H9 (cell line): ENCODE measurements around the gene ANKHD1. TPM values are rescaled to one million over a fixed set of nuclear protein-coding genes. Genes with fewer than 3 reads are reported as not detected.

Experiments
- DNase-seq: peaks from one replicate; pipeline ENCODE4 v3.0.0-alpha.2; 2017
- H2AFZ ChIP-seq: one replicate; pipeline ENCODE4 v1.6.1; 2013; ENCODE audit warnings: mild to moderate bottlenecking, low read length, control low read depth, moderate library complexity
- H2AK5ac ChIP-seq: 2 replicates; pipeline ENCODE4 v1.6.1; 2013; ENCODE audit warnings: low read length, control low read depth, mixed read lengths; ENCODE audit not compliant: insufficient read length
- H2BK120ac ChIP-seq: one replicate; pipeline ENCODE4 v1.6.1; 2013; ENCODE audit warnings: low read depth, mild to moderate bottlenecking, low read length, control low read depth, inconsistent platforms; ENCODE audit not compliant: poor library complexity, severe bottlenecking
- H2BK12ac ChIP-seq: 2 replicates; pipeline ENCODE4 v1.6.1; 2013; ENCODE audit warnings: low read length, control low read depth, mixed read lengths, low read depth; ENCODE audit not compliant: insufficient read length
- H2BK15ac ChIP-seq: 2 replicates; pipeline ENCODE4 v1.6.1; 2013; ENCODE audit warnings: low read depth, low read length, control low read depth
- H2BK20ac ChIP-seq: one replicate; pipeline ENCODE4 v1.6.1; 2013; ENCODE audit warnings: low read depth, mild to moderate bottlenecking, low read length, control low read depth, inconsistent platforms; ENCODE audit not compliant: poor library complexity, severe bottlenecking
- H2BK5ac ChIP-seq: 2 replicates; pipeline ENCODE4 v1.6.1; 2013; ENCODE audit warnings: low read length, control low read depth, mixed read lengths; ENCODE audit not compliant: insufficient read length
- H3K14ac ChIP-seq: 2 replicates; pipeline ENCODE4 v1.6.1; 2013; ENCODE audit warnings: low read length, control low read depth; ENCODE audit not compliant: insufficient read depth
- H3K18ac ChIP-seq: 2 replicates; pipeline ENCODE4 v1.6.1; 2013; ENCODE audit warnings: low read depth, mild to moderate bottlenecking, mixed read lengths, low read length, control low read depth; ENCODE audit not compliant: insufficient read length
- H3K23ac ChIP-seq: 2 replicates; pipeline ENCODE4 v1.6.1; 2013; ENCODE audit warnings: low read length, control low read depth, mixed read lengths, low read depth; ENCODE audit not compliant: insufficient read length
- H3K23me2 ChIP-seq: 2 replicates; pipeline ENCODE4 v1.6.1; 2013; ENCODE audit warnings: low read depth, mild to moderate bottlenecking, mixed read lengths, low read length, control low read depth; ENCODE audit not compliant: insufficient read length, poor library complexity, severe bottlenecking
- H3K27ac ChIP-seq: 2 replicates; pipeline ENCODE4 v1.5.1; 2013; ENCODE audit warnings: low read length, control low read depth, mixed read lengths, low read depth; ENCODE audit not compliant: insufficient read length
- H3K27me3 ChIP-seq: 2 replicates; pipeline ENCODE4 v1.6.1; 2013; ENCODE audit warnings: low read length, control low read depth, inconsistent platforms; ENCODE audit not compliant: insufficient read depth
- H3K4ac ChIP-seq: 2 replicates; pipeline ENCODE4 v1.6.1; 2013; ENCODE audit warnings: low read depth, mild to moderate bottlenecking, control low read depth, inconsistent platforms, low read length, moderate library complexity
- H3K4me1 ChIP-seq: 2 replicates; pipeline ENCODE4 v1.6.1; 2013; ENCODE audit warnings: low read length, control low read depth, inconsistent platforms; ENCODE audit not compliant: insufficient read depth
- H3K4me2 ChIP-seq: 2 replicates; pipeline ENCODE4 v1.6.1; 2013; ENCODE audit warnings: low read length, control low read depth, mixed read lengths; ENCODE audit not compliant: insufficient read length, insufficient read depth
- H3K56ac ChIP-seq: 2 replicates; pipeline ENCODE4 v1.6.1; 2013; ENCODE audit warnings: low read depth, mild to moderate bottlenecking, mixed read lengths, low read length, control low read depth; ENCODE audit not compliant: insufficient read length
- H3K79me1 ChIP-seq: 2 replicates; pipeline ENCODE4 v1.6.1; 2013; ENCODE audit warnings: low read depth, mild to moderate bottlenecking, moderate library complexity, low read length, control low read depth, inconsistent platforms; ENCODE audit not compliant: insufficient read depth, poor library complexity, severe bottlenecking
- H3K79me2 ChIP-seq: 2 replicates; pipeline ENCODE4 v1.6.1; 2013; ENCODE audit warnings: low read length, control low read depth, inconsistent platforms; ENCODE audit not compliant: insufficient read depth
- H3K9ac ChIP-seq: 2 replicates; pipeline ENCODE4 v1.6.1; 2013; ENCODE audit warnings: low read length, control low read depth, mixed read lengths; ENCODE audit not compliant: insufficient read length; ENCODE audit errors: extremely low read depth
- H3K9me3 ChIP-seq: one replicate; pipeline ENCODE4 v1.6.1; 2013; ENCODE audit warnings: low read depth, low read length, inconsistent platforms; ENCODE audit not compliant: control insufficient read depth
- H3T11ph ChIP-seq: one replicate; pipeline ENCODE4 v1.6.1; 2013; ENCODE audit warnings: mild to moderate bottlenecking, low read length, control low read depth, inconsistent platforms
- H4K20me1 ChIP-seq: one replicate; pipeline ENCODE4 v1.6.1; 2013; ENCODE audit not compliant: control insufficient read depth, insufficient read length, insufficient read depth
- H4K5ac ChIP-seq: 2 replicates; pipeline ENCODE4 v1.6.1; 2013; ENCODE audit warnings: low read depth, mild to moderate bottlenecking, mixed read lengths, low read length, control low read depth; ENCODE audit not compliant: insufficient read length
- H4K8ac ChIP-seq: replicated peaks from 2 replicates; pipeline ENCODE4 v1.6.1; 2013; ENCODE audit warnings: low read length, control low read depth, mixed read lengths, low read depth; ENCODE audit not compliant: insufficient read length
- H4K91ac ChIP-seq: 2 replicates; pipeline ENCODE4 v1.6.1; 2013; ENCODE audit warnings: low read depth, mild to moderate bottlenecking, moderate library complexity, mixed read lengths, low read length, control low read depth; ENCODE audit not compliant: insufficient read length
- H3K27ac Mint-ChIP-seq, 3 experiments: 2 replicates in 2 of 3; 3 replicates in 1 of 3; pipeline ENCODE4 v1.8.0; 2020 to 2021; ENCODE audit warnings: mixed read lengths in 3 of 3, mild to moderate bottlenecking in 1 of 3, moderate library complexity in 1 of 3
- H3K27me3 Mint-ChIP-seq: 2 replicates; pipeline ENCODE4 v1.8.0; 2021; ENCODE audit warnings: low read depth, mild to moderate bottlenecking, moderate library complexity, mixed read lengths
- H3K36me3 Mint-ChIP-seq, 3 experiments: 2 replicates in 2 of 3; 3 replicates in 1 of 3; pipeline ENCODE4 v1.8.0; 2020 to 2021; ENCODE audit warnings: low read depth in 3 of 3, mixed read lengths in 3 of 3; ENCODE audit not compliant: insufficient read depth in 1 of 3
- H3K4me1 Mint-ChIP-seq, 2 experiments: 2 replicates each; pipeline ENCODE4 v1.8.0; 2020; ENCODE audit warnings: mixed read lengths in 2 of 2
- H3K4me3 Mint-ChIP-seq, 2 experiments: 2 replicates in 1 of 2; 3 replicates in 1 of 2; pipeline ENCODE4 v1.8.0; 2020 to 2021; ENCODE audit warnings: mild to moderate bottlenecking in 2 of 2, mixed read lengths in 2 of 2, moderate library complexity in 1 of 2
- H3K9me3 Mint-ChIP-seq, 2 experiments: 2 replicates in 1 of 2; 3 replicates in 1 of 2; pipeline ENCODE4 v1.8.0; 2020; ENCODE audit warnings: mild to moderate bottlenecking in 2 of 2, mixed read lengths in 2 of 2, moderate library complexity in 1 of 2
- CTCF ChIP-seq: fragments of 200-600 bp; sonication (generic); conservative IDR thresholded peaks from 3 replicates; pipeline ENCODE4 v1.8.0; 2021; ENCODE audit warnings: antibody characterized with exemption, mild to moderate bottlenecking
- WGBS: extraction: QIAGEN DNeasy Blood & Tissue Kit; methylation state at CpG from one replicate; pipeline ENCODE4 v1.1.7; 2013; ENCODE audit warnings: missing lambda C conversion rate, low lambda C conversion rate, mixed read lengths; ENCODE audit not compliant: insufficient read length; ENCODE audit errors: extremely low coverage; 5-methylcytosine and 5-hydroxymethylcytosine counted together
- total RNA-seq: library from RNA; stranded (reverse); gene quantifications from 2 replicates; pipeline ENCODE4 v1.2.1, GENCODE V29; 2021

ANKHD1 gene
- total RNA-seq, 1 experiment from 2014 or later = 105 TPM

- Histone ChIP-seq H3K23me2 (peaks cover 4% of the 10 kb centered on the region), H3K27ac (no peak overlapping the region), H4K91ac (no peak overlapping the region), H3K79me2 (no peaks in the 10 kb centered on the region), H3K27me3 (no peaks in the 10 kb centered on the region), H2AFZ (no peak overlapping the region), H2BK5ac (no peak overlapping the region), H3T11ph (no peak overlapping the region), H3K56ac (no peak overlapping the region), H2AK5ac (no peak overlapping the region), H3K9ac (no peak overlapping the region), H4K20me1 (no peaks in the 10 kb centered on the region), H3K23ac (no peak overlapping the region), H2BK20ac (no peak overlapping the region), H3K14ac (no peak overlapping the region), H3K9me3 (no peaks in the 10 kb centered on the region), H2BK120ac (no peak overlapping the region), H3K4ac (no peak overlapping the region), H3K4me1 (no peaks in the 10 kb centered on the region; the same call in 1 of the 2 replicates), H2BK15ac (no peak overlapping the region), H4K5ac (no peak overlapping the region), H4K8ac (no peak overlapping the region), H2BK12ac (no peak overlapping the region), H3K4me2 (no peak overlapping the region), H3K18ac (no peak overlapping the region), H3K79me1 (no peaks in the 10 kb centered on the region)
- no peak for TF ChIP-seq CTCF
- Mint-ChIP-seq H3K27me3 (peaks cover 10% of the 10 kb centered on the region), H3K4me3 (no peak overlapping the region), H3K36me3 (no peaks in the 10 kb centered on the region), H3K9me3 (no peaks in the 10 kb centered on the region), H3K27ac (no peak overlapping the region), H3K4me1 (peaks cover 7 to 14% of the 10 kb centered on the region in 2 experiments)
- WGBS = no CpG with 5 or more reads among the region's 4 CpGs
- no peak for DNase-seq
These were observed 35.7 kb upstream of the ANKHD1 start for GRCh38 chr5:140365941-140366340.
